Tibial nerve (tissue), 4 donors: Measurements from ENCODE around the gene BTG2. TPM values are rescaled to one million over a fixed set of nuclear protein-coding genes. Genes with fewer than 3 reads are reported as not detected.
A peak's percentile ranks its signal among the peaks of the same experiment; 100 is the strongest.

Experiments used
- DNase-seq, 2 donors: peaks; one replicate each; pipeline ENCODE4 v3.0.0-alpha.2; 2019; ENCODE audit warnings: low spot score in 2 of 2
- H3K27ac ChIP-seq, 4 donors: fragments of 200-600 bp; sonication (generic) in 3 of 4; one replicate each; pipeline ENCODE4 v1.5.1; 2017 to 2019; ENCODE audit warnings: mild to moderate bottlenecking in 1 of 4
- H3K27me3 ChIP-seq, 2 donors: fragments of 200-600 bp; sonication (generic) in 1 of 2; one replicate each; pipeline versions ENCODE4 v1.5.1 to v1.6.0; 2017 to 2019
- H3K36me3 ChIP-seq, 3 donors: fragments of 200-600 bp; sonication (generic); one replicate each; pipeline ENCODE4 v1.5.1; 2018 to 2019
- H3K4me1 ChIP-seq, 4 donors: fragments of 200-600 bp; sonication (generic) in 3 of 4; one replicate each; pipeline ENCODE4 v1.5.1; 2017 to 2019
- H3K4me3 ChIP-seq, 4 donors: fragments of 200-600 bp; sonication (generic) in 3 of 4; one replicate each; pipeline ENCODE4 v1.5.1; 2017 to 2019; ENCODE audit warnings: mild to moderate bottlenecking in 1 of 4, moderate library complexity in 1 of 4
- H3K9me3 ChIP-seq, 4 donors: fragments of 200-600 bp; sonication (generic) in 3 of 4; one replicate each; pipeline ENCODE4 v1.5.1; 2017 to 2019
- CTCF ChIP-seq, 5 experiments: fragments of 200-600 bp in 3 of 5; fragments of 450-650 bp in 2 of 5; sonication (generic) in 3 of 5; IDR thresholded peaks; one replicate each; pipeline ENCODE4 v1.5.1; 2016 to 2019; ENCODE audit warnings: antibody characterized with exemption in 5 of 5, mild to moderate bottlenecking in 3 of 5, moderate library complexity in 2 of 5
- EP300 ChIP-seq, 2 donors: sonication (generic); formaldehyde crosslinking; IDR thresholded peaks; one replicate each; pipeline ENCODE4 v1.6.1; 2017; ENCODE audit warnings: antibody characterized with exemption in 2 of 2, mild to moderate bottlenecking in 1 of 2
- POLR2A ChIP-seq, 2 donors: fragments of 450-650 bp; IDR thresholded peaks; one replicate each; pipeline ENCODE4 v1.6.1; 2017; ENCODE audit warnings: antibody characterized with exemption in 2 of 2, mild to moderate bottlenecking in 2 of 2, moderate library complexity in 2 of 2
- WGBS, 2 donors: methylation state at CpG; one replicate each; pipeline ENCODE4 v1.1.5; 2018; 5-methylcytosine and 5-hydroxymethylcytosine counted together
- total RNA-seq, 4 donors: library from RNA; depleted of rRNA; stranded (reverse); fragments of >200 nt; gene quantifications; one replicate each; pipeline ENCODE4 v1.1.0, GENCODE V29; 2016

The BTG2 gene
- total RNA-seq, 4 donors from 2014 or later: 153 to 208 (median 177) TPM

GRCh38 chr1:203281851-203282661 lies 23.3 kb upstream of the BTG2 start:
- TF ChIP-seq EP300 (IDR thresholded peaks at IDR 0.05) (no peak), CTCF (IDR thresholded peaks at IDR 0.05) (no peak), POLR2A (IDR thresholded peaks at IDR 0.05) (no peak)

GRCh38 chr1:203282720-203283542 lies 22.4 kb upstream of the BTG2 start:
- WGBS, 2 donors: 80 to 83% methylated on average over 11 of the region's 11 CpGs
- H3K36me3 ChIP-seq: no peaks in the 10 kb centered on the region
- H3K27me3 ChIP-seq: no peaks in the 10 kb centered on the region
- H3K27ac ChIP-seq: peak overlapping the region in 2 of 4 donors; percentile 12 to 95
- no peaks in the 10 kb centered on the region for H3K9me3 ChIP-seq
- TF ChIP-seq POLR2A (IDR thresholded peaks at IDR 0.05): no peak
- TF ChIP-seq EP300 (IDR thresholded peaks at IDR 0.05): no peak
- TF ChIP-seq CTCF (IDR thresholded peaks at IDR 0.05): no peak
- no peak overlapping the region for H3K4me3 ChIP-seq
- peaks cover 4 to 53% (median 34%) of the 10 kb centered on the region in 4 donors for H3K4me1 ChIP-seq
- no peak for DNase-seq

More at GRCh38 chr1:203281851-203282661, 23.3 kb upstream of the BTG2 start:
- 65 to 71% methylated on average over 10 of the region's 10 CpGs for WGBS, 2 donors
- Histone ChIP-seq H3K9me3 (no peaks in the 10 kb centered on the region), H3K27me3 (no peaks in the 10 kb centered on the region), H3K4me1 (peaks cover 4 to 54% (median 34%) of the 10 kb centered on the region in 4 donors), H3K36me3 (no peaks in the 10 kb centered on the region), H3K4me3 (no peak overlapping the region), H3K27ac (peak overlapping the region in 3 of 4 donors; percentile 30 to 95 (median 57))
- DNase-seq: no peak

- DNase-seq: no peak
- no peak overlapping the region for H3K4me3 ChIP-seq
- no peaks in the 10 kb centered on the region for H3K27me3 ChIP-seq
- no peaks in the 10 kb centered on the region for H3K9me3 ChIP-seq
- no peaks in the 10 kb centered on the region for H3K36me3 ChIP-seq
- 94 to 98% methylated on average over 6 of the region's 6 CpGs for WGBS, 2 donors
- peaks cover 4 to 53% (median 33%) of the 10 kb centered on the region in 4 donors for H3K4me1 ChIP-seq
- H3K27ac ChIP-seq: no peak overlapping the region
- TF ChIP-seq EP300 (IDR thresholded peaks at IDR 0.05) (no peak), CTCF (IDR thresholded peaks at IDR 0.05) (no peak), POLR2A (IDR thresholded peaks at IDR 0.05) (no peak)
These were observed 21.7 kb upstream of the BTG2 start for GRCh38 chr1:203283597-203283996.

GRCh38 chr1:203284411-203285123 lies 20.8 kb upstream of the BTG2 start:
- Histone ChIP-seq H3K9me3 (no peaks in the 10 kb centered on the region), H3K4me3 (no peak overlapping the region), H3K4me1 (peaks cover 0 to 47% (median 33%) of the 10 kb centered on the region in 4 donors), H3K27me3 (no peaks in the 10 kb centered on the region), H3K36me3 (no peaks in the 10 kb centered on the region), H3K27ac (peak overlapping the region in 1 of 4 donors; percentile 36)
- no peak for TF ChIP-seq POLR2A (IDR thresholded peaks at IDR 0.05)
- TF ChIP-seq CTCF (IDR thresholded peaks at IDR 0.05): no peak
- TF ChIP-seq EP300 (IDR thresholded peaks at IDR 0.05): no peak
- 72 to 73% methylated on average over 11 of the region's 11 CpGs for WGBS, 2 donors
- no peak for DNase-seq
